SJCRH30 (cell line): Measurements from ENCODE around the gene FGF22. TPM values are rescaled to one million over a fixed set of nuclear protein-coding genes. Genes with fewer than 3 reads are reported as not detected.
A peak's percentile ranks its signal among the peaks of the same experiment; 100 is the strongest.

Source experiments
- DNase-seq, 2 experiments: peaks; one replicate each; pipeline ENCODE4 v3.0.0-alpha.2; 2015 to 2020
- H3K27ac ChIP-seq: fragments of 250-450 bp; sonication (Bioruptor Pico); 2 replicates; pipeline ENCODE4 v1.5.1; 2020; ENCODE audit warnings: mild to moderate bottlenecking, moderate library complexity
- H3K27me3 ChIP-seq: fragments of 250-450 bp; sonication (Bioruptor Pico); 2 replicates; pipeline ENCODE4 v1.5.1; 2020; ENCODE audit warnings: mild to moderate bottlenecking, moderate library complexity
- H3K36me3 ChIP-seq: fragments of 250-450 bp; sonication (Bioruptor Pico); 2 replicates; pipeline ENCODE4 v1.5.1; 2020; ENCODE audit warnings: mild to moderate bottlenecking, moderate library complexity
- H3K4me1 ChIP-seq: fragments of 250-450 bp; sonication (Bioruptor Pico); 2 replicates; pipeline ENCODE4 v1.5.1; 2020; ENCODE audit warnings: mild to moderate bottlenecking, moderate library complexity
- H3K4me3 ChIP-seq: fragments of 250-450 bp; sonication (Bioruptor Pico); 2 replicates; pipeline ENCODE4 v1.5.1; 2020; ENCODE audit warnings: mild to moderate bottlenecking, moderate library complexity
- H3K9me3 ChIP-seq: fragments of 250-450 bp; sonication (Bioruptor Pico); replicated peaks from 2 replicates; pipeline ENCODE4 v1.5.1; 2020; ENCODE audit warnings: mild to moderate bottlenecking, moderate library complexity
- total RNA-seq: library from RNA; depleted of rRNA; stranded (reverse); fragments of >200 nt; shearing (Covaris generic); gene quantifications from 2 replicates; pipeline ENCODE4 v1.2.3, GENCODE V29; 2014

The FGF22 gene
- total RNA-seq, 1 experiment from 2014 or later, result not detected

- Histone ChIP-seq H3K36me3 (peaks cover 36% of the 10 kb centered on the region), H3K4me1 (no peaks in the 10 kb centered on the region), H3K27me3 (no peaks in the 10 kb centered on the region), H3K4me3 (no peak overlapping the region), H3K9me3 (no peaks in the 10 kb centered on the region), H3K27ac (no peak overlapping the region)
- no peak for DNase-seq
These were observed 11.6 kb downstream of the FGF22 start for GRCh38 chr19:651114-651818.

- Histone ChIP-seq H3K27me3 (no peaks in the 10 kb centered on the region), H3K9me3 (no peaks in the 10 kb centered on the region), H3K36me3 (peaks cover 35% of the 10 kb centered on the region), H3K27ac (no peak overlapping the region), H3K4me1 (peaks cover 4% of the 10 kb centered on the region), H3K4me3 (no peak overlapping the region)
- DNase-seq, result no peak
These were observed 12.3 kb downstream of the FGF22 start for GRCh38 chr19:651991-652390.

- DNase-seq, result no peak
- Histone ChIP-seq H3K4me3 (no peak overlapping the region), H3K9me3 (no peaks in the 10 kb centered on the region), H3K36me3 (peaks cover 28% of the 10 kb centered on the region; the same call in 1 of the 2 replicates), H3K27me3 (no peaks in the 10 kb centered on the region), H3K27ac (no peak overlapping the region), H3K4me1 (peaks cover 10% of the 10 kb centered on the region)
These were observed 13.0 kb downstream of the FGF22 start for GRCh38 chr19:652467-653389.

GRCh38 chr19:653425-653824 lies 13.7 kb downstream of the FGF22 start:
- peaks cover 27% of the 10 kb centered on the region; the same call in 1 of the 2 replicates for H3K36me3 ChIP-seq
- no peak overlapping the region for H3K4me3 ChIP-seq
- H3K27ac ChIP-seq, result no peak overlapping the region
- DNase-seq, result no peak
- peaks cover 10% of the 10 kb centered on the region for H3K4me1 ChIP-seq
- H3K9me3 ChIP-seq, result no peaks in the 10 kb centered on the region
- no peaks in the 10 kb centered on the region for H3K27me3 ChIP-seq

GRCh38 chr19:655691-656090 lies 16.0 kb downstream of the FGF22 start:
- no peak for DNase-seq
- H3K27ac ChIP-seq, result no peak overlapping the region
- H3K4me3 ChIP-seq, result no peak overlapping the region
- no peaks in the 10 kb centered on the region for H3K9me3 ChIP-seq
- H3K36me3 ChIP-seq, result peaks cover 15% of the 10 kb centered on the region; the same call in 1 of the 2 replicates
- no peaks in the 10 kb centered on the region for H3K27me3 ChIP-seq
- peaks cover 10% of the 10 kb centered on the region for H3K4me1 ChIP-seq

GRCh38 chr19:656751-657559 lies 17.3 kb downstream of the FGF22 start:
- H3K36me3 ChIP-seq, result peaks cover 13% of the 10 kb centered on the region; the same call in 1 of the 2 replicates
- H3K27ac ChIP-seq, result no peak overlapping the region
- peak; percentile 49 to 52 for DNase-seq
- no peak overlapping the region for H3K4me3 ChIP-seq
- H3K27me3 ChIP-seq, result no peaks in the 10 kb centered on the region
- H3K4me1 ChIP-seq, result peaks cover 10% of the 10 kb centered on the region
- H3K9me3 ChIP-seq, result no peaks in the 10 kb centered on the region

- Histone ChIP-seq H3K4me1 (peaks cover 10% of the 10 kb centered on the region), H3K27me3 (no peaks in the 10 kb centered on the region), H3K4me3 (no peak overlapping the region), H3K9me3 (no peaks in the 10 kb centered on the region), H3K36me3 (peaks cover 13% of the 10 kb centered on the region; the same call in 1 of the 2 replicates), H3K27ac (no peak overlapping the region)
- no peak for DNase-seq
These were observed 17.9 kb downstream of the FGF22 start for GRCh38 chr19:657611-658010.

GRCh38 chr19:658059-658839 lies 18.6 kb downstream of the FGF22 start:
- Histone ChIP-seq H3K9me3 (no peaks in the 10 kb centered on the region), H3K27ac (no peak overlapping the region)

GRCh38 chr19:658916-659839 lies 19.5 kb downstream of the FGF22 start:
- Histone ChIP-seq H3K4me1 (peaks cover 10% of the 10 kb centered on the region), H3K36me3 (peaks cover 7% of the 10 kb centered on the region; the same call in 1 of the 2 replicates), H3K27me3 (no peaks in the 10 kb centered on the region), H3K4me3 (no peak overlapping the region), H3K27ac (no peak overlapping the region), H3K9me3 (no peaks in the 10 kb centered on the region)
- DNase-seq, result no peak

More at GRCh38 chr19:658059-658839, 18.6 kb downstream of the FGF22 start:
- Histone ChIP-seq H3K4me3 (no peak overlapping the region), H3K4me1 (peaks cover 10% of the 10 kb centered on the region), H3K36me3 (peaks cover 13% of the 10 kb centered on the region; the same call in 1 of the 2 replicates), H3K27me3 (no peaks in the 10 kb centered on the region)
- no peak for DNase-seq

- Histone ChIP-seq H3K27me3 (no peaks in the 10 kb centered on the region), H3K36me3 (no peaks in the 10 kb centered on the region; the same call in 1 of the 2 replicates), H3K9me3 (no peaks in the 10 kb centered on the region), H3K4me1 (peaks cover 10% of the 10 kb centered on the region), H3K4me3 (no peak overlapping the region), H3K27ac (no peak overlapping the region)
- no peak for DNase-seq
These were observed 21.2 kb downstream of the FGF22 start for GRCh38 chr19:660793-661426.

- H3K4me3 ChIP-seq, result peak overlapping the region; percentile 96
- 0 out of 2 replicates have a peak overlapping the region, but pooled peaks have one; percentile 38 for H3K27ac ChIP-seq
- no peaks in the 10 kb centered on the region for H3K9me3 ChIP-seq
- H3K36me3 ChIP-seq, result no peaks in the 10 kb centered on the region; the same call in 1 of the 2 replicates
- peaks cover 10% of the 10 kb centered on the region for H3K4me1 ChIP-seq
- H3K27me3 ChIP-seq, result no peaks in the 10 kb centered on the region
- no peak for DNase-seq
These were observed 21.9 kb downstream of the FGF22 start for GRCh38 chr19:661427-662196.
